Measurements from ENCODE around the gene DPH2. TPM values are rescaled to one million over a fixed set of nuclear protein-coding genes. Genes with fewer than 3 reads are reported as not detected.

Gene DPH2
- polyA plus RNA-seq, 1 of the 3 experiments (the other 2 are of a cell fraction) = 76.9 TPM

DNA sequence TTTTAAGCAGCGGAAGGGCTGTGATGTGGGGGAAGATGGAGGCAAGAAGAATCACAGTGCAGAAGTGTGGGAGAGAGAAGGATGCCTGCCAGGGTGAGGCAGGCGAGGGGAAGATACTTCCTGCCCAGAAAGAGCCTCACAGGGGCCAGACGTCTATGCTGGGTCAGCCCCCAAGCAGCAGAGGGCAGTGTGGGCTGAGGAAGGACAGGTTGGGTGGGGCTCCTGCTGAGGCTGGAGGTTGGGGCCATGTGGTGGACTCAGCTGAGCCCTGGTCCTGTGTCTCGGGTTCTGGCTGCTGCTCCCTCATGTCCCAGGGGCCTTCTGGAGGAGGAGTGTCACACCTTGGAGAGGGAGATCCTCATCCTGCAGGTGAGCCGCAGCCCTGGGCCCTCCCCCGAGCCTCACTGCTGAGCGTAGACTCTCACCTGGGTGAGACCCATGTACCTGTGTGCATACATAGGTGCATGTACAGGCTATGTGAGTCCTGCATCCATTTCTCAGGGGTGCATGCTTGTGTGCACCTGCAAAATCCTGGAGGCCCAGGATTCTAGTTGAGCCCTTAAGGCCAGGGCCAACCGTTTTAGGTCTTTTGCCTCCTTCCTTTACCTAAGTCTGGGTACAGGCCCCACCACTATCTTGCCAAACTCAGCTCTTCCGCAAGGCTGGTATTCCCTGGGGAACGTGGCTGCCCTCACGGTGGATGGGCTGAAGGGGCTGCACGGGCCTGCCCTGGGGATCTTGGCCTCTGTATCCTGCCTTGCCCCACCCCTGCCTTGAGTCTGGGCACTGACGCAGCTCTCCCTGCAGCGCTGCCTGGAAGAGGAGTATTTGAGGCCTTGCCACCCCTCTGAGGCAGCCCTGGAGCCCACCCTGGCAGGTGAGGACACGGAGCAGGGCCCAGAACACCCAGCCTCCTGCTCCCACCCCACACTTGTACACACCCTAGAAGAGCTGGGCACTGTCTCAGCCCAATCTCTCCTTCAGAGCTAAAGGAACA, 25.3 kb downstream of the DPH2 start:
- DNase-seq = peak; percentile 71
- Histone ChIP-seq H3F3A (replicated peaks; ENCODE audit: insufficient read depth) (peaks cover 7% of the 10 kb centered on the region), H3K9ac (no peak overlapping the region), H4K20me1 (ENCODE audit: insufficient read depth) (no peaks in the 10 kb centered on the region), H3K4me3 (ENCODE audit: low read depth in 2 of 2, low read length in 1 of 2) (no peak overlapping the region; a peak in 2 of 4 replicates), H3K4me1 (ENCODE audit: control insufficient read depth in 1 of 2, insufficient read depth in 2 of 2, low read depth in 1 of 2, low read length in 1 of 2) (peaks cover 8 to 75% of the 10 kb centered on the region in 2 experiments), H3K79me2 (ENCODE audit: insufficient read depth) (no peaks in the 10 kb centered on the region), H2AFZ (ENCODE audit: low read depth) (no peak overlapping the region), H3K9me3 (no peaks in the 10 kb centered on the region), H3K27me3 (ENCODE audit: insufficient read depth) (no peaks in the 10 kb centered on the region), H3K4me2 (no peak overlapping the region), H3K36me3 (replicated peaks in 1 of 2; ENCODE audit: control insufficient read depth in 1 of 2, insufficient read depth in 2 of 2, low read length in 1 of 2) (no peaks in the 10 kb centered on the region), H3K9me2 (no peaks in the 10 kb centered on the region), H3K27ac (ENCODE audit: low read depth in 2 of 2, low read length in 1 of 2) (peak overlapping the region in 1 of 2 experiments; percentile 99; a peak in 2 of 4 replicates)
- POLR2A ChIA-PET = interaction anchor here (0.8 to 1.2 kb wide), 2 partner anchors 15 to 19 kb away, joined by 4 to 5 read pairs; no protein-coding TSS in a partner anchor
- CTCF ChIA-PET = interaction anchor here (0.9 to 20.6 kb wide), 7 partner anchors 11 to 60 kb away, joined by 3 to 598 read pairs (median 5); partner anchors contain the start of gene SLC6A9
- 85% methylated on average over 5 of the region's 15 CpGs for WGBS (ENCODE audit: low lambda C conversion rate)
- TF ChIP-seq MXI1 (IDR thresholded peaks at IDR 0.05; ENCODE audit: low read depth, low read length) (0 out of 2 replicates have a peak, but pooled peaks have one; percentile 19), SMC3 (IDR thresholded peaks at IDR 0.05; ENCODE audit: low read depth, low read length) (peak; percentile 41; the same call in 1 of the 2 replicates), RAD21 (IDR thresholded peaks at IDR 0.05; ENCODE audit: low read length) (peak; percentile 60)
- TF ChIP-seq, protein P1, sequence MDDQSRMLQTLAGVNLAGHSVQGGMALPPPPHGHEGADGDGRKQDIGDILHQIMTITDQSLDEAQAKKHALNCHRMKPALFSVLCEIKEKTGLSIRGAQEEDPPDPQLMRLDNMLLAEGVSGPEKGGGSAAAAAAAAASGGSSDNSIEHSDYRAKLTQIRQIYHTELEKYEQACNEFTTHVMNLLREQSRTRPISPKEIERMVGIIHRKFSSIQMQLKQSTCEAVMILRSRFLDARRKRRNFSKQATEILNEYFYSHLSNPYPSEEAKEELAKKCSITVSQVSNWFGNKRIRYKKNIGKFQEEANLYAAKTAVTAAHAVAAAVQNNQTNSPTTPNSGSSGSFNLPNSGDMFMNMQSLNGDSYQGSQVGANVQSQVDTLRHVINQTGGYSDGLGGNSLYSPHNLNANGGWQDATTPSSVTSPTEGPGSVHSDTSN (IDR thresholded peaks at IDR 0.05) = no peak
- TF ChIP-seq, protein P2, sequence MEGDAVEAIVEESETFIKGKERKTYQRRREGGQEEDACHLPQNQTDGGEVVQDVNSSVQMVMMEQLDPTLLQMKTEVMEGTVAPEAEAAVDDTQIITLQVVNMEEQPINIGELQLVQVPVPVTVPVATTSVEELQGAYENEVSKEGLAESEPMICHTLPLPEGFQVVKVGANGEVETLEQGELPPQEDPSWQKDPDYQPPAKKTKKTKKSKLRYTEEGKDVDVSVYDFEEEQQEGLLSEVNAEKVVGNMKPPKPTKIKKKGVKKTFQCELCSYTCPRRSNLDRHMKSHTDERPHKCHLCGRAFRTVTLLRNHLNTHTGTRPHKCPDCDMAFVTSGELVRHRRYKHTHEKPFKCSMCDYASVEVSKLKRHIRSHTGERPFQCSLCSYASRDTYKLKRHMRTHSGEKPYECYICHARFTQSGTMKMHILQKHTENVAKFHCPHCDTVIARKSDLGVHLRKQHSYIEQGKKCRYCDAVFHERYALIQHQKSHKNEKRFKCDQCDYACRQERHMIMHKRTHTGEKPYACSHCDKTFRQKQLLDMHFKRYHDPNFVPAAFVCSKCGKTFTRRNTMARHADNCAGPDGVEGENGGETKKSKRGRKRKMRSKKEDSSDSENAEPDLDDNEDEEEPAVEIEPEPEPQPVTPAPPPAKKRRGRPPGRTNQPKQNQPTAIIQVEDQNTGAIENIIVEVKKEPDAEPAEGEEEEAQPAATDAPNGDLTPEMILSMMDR (IDR thresholded peaks at IDR 0.05) = peak; percentile 41

DNA sequence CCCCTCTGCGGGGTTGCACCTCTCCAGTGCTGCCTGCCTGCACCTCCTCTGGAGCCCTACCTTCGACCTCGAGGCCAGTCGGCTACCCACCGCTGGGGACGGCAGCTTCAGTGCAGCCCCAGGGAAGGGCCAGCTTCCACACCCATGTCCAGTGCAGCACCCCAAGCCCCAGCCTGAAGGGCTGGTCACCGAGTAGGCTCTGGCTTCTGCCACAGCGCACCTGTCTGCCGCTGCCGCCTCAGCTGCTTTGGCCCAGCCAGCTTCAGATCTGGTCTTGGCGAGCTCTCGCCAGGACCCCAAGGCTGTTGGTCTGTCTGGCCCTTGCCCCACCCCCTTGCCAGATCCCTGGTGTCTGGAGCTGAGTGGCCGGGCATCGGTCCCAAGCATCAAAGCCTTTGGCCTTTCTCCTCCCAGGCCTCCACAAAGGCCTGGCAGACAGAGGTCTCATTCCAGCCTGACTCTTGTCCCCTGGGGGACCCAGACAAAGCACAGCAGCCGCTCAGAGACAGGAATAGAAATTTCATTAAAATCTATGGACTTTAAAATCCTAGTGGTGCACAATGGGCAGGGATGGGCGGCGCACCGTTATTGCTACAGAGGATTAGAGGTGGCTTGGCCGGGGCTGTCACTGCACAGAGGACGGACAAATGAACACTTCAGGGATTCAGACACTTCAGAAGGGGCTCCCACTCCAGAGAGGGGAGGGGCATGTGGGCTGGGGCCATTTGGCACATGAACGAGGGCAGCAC, 26.3 kb downstream of the DPH2 start:
- ChIA-PET CTCF (interaction anchor here (1.6 to 20.6 kb wide), 3 partner anchors 10 to 51 kb away, joined by 7 to 598 read pairs (median 12); partner anchors contain the start of gene SLC6A9), POLR2A (interaction anchor here (0.8 to 1.2 kb wide), 4 partner anchors 10 to 37 kb away, joined by 3 to 5 read pairs (median 4); no protein-coding TSS in a partner anchor)
- Histone ChIP-seq H3K27me3 (ENCODE audit: insufficient read depth) (no peaks in the 10 kb centered on the region), H3K9me3 (no peaks in the 10 kb centered on the region), H2AFZ (ENCODE audit: low read depth) (no peak overlapping the region), H3K9me2 (no peaks in the 10 kb centered on the region), H3K9ac (no peak overlapping the region), H3K27ac (ENCODE audit: low read depth in 2 of 2, low read length in 1 of 2) (peak overlapping the region in 1 of 2 experiments; percentile 99; a peak in 2 of 4 replicates), H3F3A (replicated peaks; ENCODE audit: insufficient read depth) (peaks cover 4% of the 10 kb centered on the region), H3K4me2 (no peak overlapping the region), H3K36me3 (replicated peaks in 1 of 2; ENCODE audit: control insufficient read depth in 1 of 2, insufficient read depth in 2 of 2, low read length in 1 of 2) (no peaks in the 10 kb centered on the region), H3K4me3 (ENCODE audit: low read depth in 2 of 2, low read length in 1 of 2) (no peak overlapping the region; a peak in 1 of 4 replicates), H4K20me1 (ENCODE audit: insufficient read depth) (no peaks in the 10 kb centered on the region), H3K4me1 (ENCODE audit: control insufficient read depth in 1 of 2, insufficient read depth in 2 of 2, low read depth in 1 of 2, low read length in 1 of 2) (peaks cover 0 to 72% of the 10 kb centered on the region in 2 experiments; a peak in 3 of 4 replicates), H3K79me2 (ENCODE audit: insufficient read depth) (no peaks in the 10 kb centered on the region)
- WGBS (ENCODE audit: low lambda C conversion rate) = 87% methylated on average over 15 of the region's 21 CpGs
- peak; percentile 89 for DNase-seq
- TF ChIP-seq SIN3A (IDR thresholded peaks at IDR 0.05; ENCODE audit: borderline replicate concordance, low read depth, low read length) (no peak), RCOR1 (IDR thresholded peaks at IDR 0.05; ENCODE audit: low read length) (peak; percentile 62), FOXJ3 (CRISPR knock-in tag; IDR thresholded peaks at IDR 0.05) (peak; percentile 65; the same call in 1 of the 2 replicates), MXI1 (IDR thresholded peaks at IDR 0.05; ENCODE audit: low read depth, low read length) (peak; percentile 36; the same call in 1 of the 2 replicates), CHD2 (IDR thresholded peaks at IDR 0.05; ENCODE audit: low read length, partially characterized antibody) (peak; percentile 47), TAF1 (IDR thresholded peaks at IDR 0.05; ENCODE audit: borderline replicate concordance, low read depth, low read length) (no peak), EP300 (IDR thresholded peaks at IDR 0.05; ENCODE audit: borderline replicate concordance in 1 of 2, low read depth in 1 of 2, low read length in 1 of 2) (peak in 1 of 2 experiments; percentile 71; a peak in 1 of 4 replicates), SMC3 (IDR thresholded peaks at IDR 0.05; ENCODE audit: low read depth, low read length) (no peak), GATA2 (CRISPR knock-in tag; IDR thresholded peaks at IDR 0.05) (peak; percentile 50)
- TF ChIP-seq, protein P3, sequence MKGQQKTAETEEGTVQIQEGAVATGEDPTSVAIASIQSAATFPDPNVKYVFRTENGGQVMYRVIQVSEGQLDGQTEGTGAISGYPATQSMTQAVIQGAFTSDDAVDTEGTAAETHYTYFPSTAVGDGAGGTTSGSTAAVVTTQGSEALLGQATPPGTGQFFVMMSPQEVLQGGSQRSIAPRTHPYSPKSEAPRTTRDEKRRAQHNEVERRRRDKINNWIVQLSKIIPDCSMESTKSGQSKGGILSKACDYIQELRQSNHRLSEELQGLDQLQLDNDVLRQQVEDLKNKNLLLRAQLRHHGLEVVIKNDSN (IDR thresholded peaks at IDR 0.05; ENCODE audit: borderline replicate concordance, low read depth) = no peak

All from SK-N-SH (cell line).